HepG2 (cell line): Measurements from ENCODE around the gene ZNF526. TPM values are rescaled to one million over a fixed set of nuclear protein-coding genes. Genes with fewer than 3 reads are reported as not detected.

Experiments
- MTA3 ChIP-seq: sonication (generic); formaldehyde crosslinking; IDR thresholded peaks from 2 replicates; pipeline ENCODE4 v1.4.0; 2020; ENCODE audit warnings: missing genetic modification reagents
- NFE2 ChIP-seq: sonication (generic); formaldehyde crosslinking; IDR thresholded peaks from 2 replicates; pipeline ENCODE4 v1.4.0; 2020; ENCODE audit warnings: missing genetic modification reagents
- SOX6 ChIP-seq, 2 experiments: fragments of 450-650 bp in 1 of 2; sonication (generic) in 1 of 2; formaldehyde crosslinking in 1 of 2; IDR thresholded peaks; 2 replicates each; pipeline versions ENCODE4 v1.4.0 to v1.6.1; 2017 to 2020; ENCODE audit warnings: antibody characterized with exemption in 1 of 2, mild to moderate bottlenecking in 1 of 2, missing genetic modification reagents in 1 of 2
- SP140L ChIP-seq: sonication (generic); formaldehyde crosslinking; IDR thresholded peaks from 2 replicates; pipeline ENCODE4 v1.4.0; 2020; ENCODE audit warnings: missing genetic modification reagents, borderline replicate concordance
- TBP ChIP-seq: sonication (generic); formaldehyde crosslinking; IDR thresholded peaks from 2 replicates; pipeline ENCODE4 v1.5.0; 2020; ENCODE audit warnings: missing genetic modification reagents
- ZNF331 ChIP-seq: sonication (generic); formaldehyde crosslinking; IDR thresholded peaks from 2 replicates; pipeline ENCODE4 v1.4.0; 2020; ENCODE audit warnings: missing genetic modification reagents
- ZNF367 ChIP-seq: sonication (generic); formaldehyde crosslinking; IDR thresholded peaks from 2 replicates; pipeline ENCODE4 v1.4.0; 2020; ENCODE audit warnings: missing genetic modification reagents, borderline replicate concordance
- ZNF446 ChIP-seq: sonication (generic); formaldehyde crosslinking; IDR thresholded peaks from 2 replicates; pipeline ENCODE4 v1.5.0; 2020; ENCODE audit warnings: mild to moderate bottlenecking, missing genetic modification reagents
- ZNF746 ChIP-seq: sonication (generic); formaldehyde crosslinking; IDR thresholded peaks from 2 replicates; pipeline ENCODE4 v1.8.0; 2022; ENCODE audit warnings: mild to moderate bottlenecking, missing genetic modification reagents
- ZNF749 ChIP-seq: sonication (generic); formaldehyde crosslinking; IDR thresholded peaks from 2 replicates; pipeline ENCODE4 v1.8.0; 2022; ENCODE audit warnings: mild to moderate bottlenecking, missing genetic modification reagents, moderate library complexity, borderline replicate concordance
- ZNF788 ChIP-seq: sonication (generic); formaldehyde crosslinking; IDR thresholded peaks from 2 replicates; pipeline ENCODE4 v1.5.0; 2020; ENCODE audit warnings: mild to moderate bottlenecking, missing genetic modification reagents, borderline replicate concordance
- polyA plus RNA-seq, 8 experiments: library from polyadenylated mRNA; depleted of rRNA in 3 of 8; stranded (reverse) in 7 of 8; unstranded in 1 of 8; fragments of >200 nt; fragmentation: Illumina TruSeq in 4 of 8; extraction: Trizol in 4 of 8; gene quantifications; 2 replicates each; pipeline versions ENCODE4 v1.2.1 to v1.2.3, GENCODE V29; 2011 to 2016; ENCODE audit warnings: low read depth in 4 of 8, missing spikeins in 1 of 8, mixed read lengths in 1 of 8; ENCODE audit not compliant: insufficient read depth in 1 of 8
- total RNA-seq, 5 experiments: library from RNA; depleted of rRNA; stranded (reverse); fragments of >200 nt; fragmentation: Illumina TruSeq; extraction: Trizol; gene quantifications; 2 replicates each; pipeline ENCODE4 v1.2.3, GENCODE V29; 2016; ENCODE audit warnings: low read depth in 1 of 5
- TF ChIP-seq, protein P1 (sequence below): sonication (generic); formaldehyde crosslinking; IDR thresholded peaks from 2 replicates; pipeline ENCODE4 v1.4.0; 2020; ENCODE audit warnings: missing genetic modification reagents
- TF ChIP-seq, protein P2 (sequence below): sonication (generic); formaldehyde crosslinking; IDR thresholded peaks from 2 replicates; pipeline ENCODE4 v1.4.0; 2020; ENCODE audit warnings: missing genetic modification reagents
- TF ChIP-seq, protein P3 (sequence below): IDR thresholded peaks from 2 replicates; pipeline ENCODE4 v1.6.1; 2018; ENCODE audit warnings: missing genetic modification reagents
- TF ChIP-seq, protein P4 (sequence below): sonication (generic); formaldehyde crosslinking; IDR thresholded peaks from 2 replicates; pipeline ENCODE4 v1.8.0; 2022; ENCODE audit warnings: mild to moderate bottlenecking, missing genetic modification reagents; ENCODE audit not compliant: insufficient replicate concordance
- TF ChIP-seq, protein P5 (sequence below): sonication (generic); formaldehyde crosslinking; IDR thresholded peaks from 2 replicates; pipeline ENCODE4 v1.4.0; 2020; ENCODE audit warnings: missing genetic modification reagents, borderline replicate concordance

The ZNF526 gene
- total and polyA plus RNA-seq, 2 of the 13 experiments (the other 11 are each of a cell fraction or from before 2014, with no cell fraction given), result 3.3 to 8.4 TPM

DNA sequence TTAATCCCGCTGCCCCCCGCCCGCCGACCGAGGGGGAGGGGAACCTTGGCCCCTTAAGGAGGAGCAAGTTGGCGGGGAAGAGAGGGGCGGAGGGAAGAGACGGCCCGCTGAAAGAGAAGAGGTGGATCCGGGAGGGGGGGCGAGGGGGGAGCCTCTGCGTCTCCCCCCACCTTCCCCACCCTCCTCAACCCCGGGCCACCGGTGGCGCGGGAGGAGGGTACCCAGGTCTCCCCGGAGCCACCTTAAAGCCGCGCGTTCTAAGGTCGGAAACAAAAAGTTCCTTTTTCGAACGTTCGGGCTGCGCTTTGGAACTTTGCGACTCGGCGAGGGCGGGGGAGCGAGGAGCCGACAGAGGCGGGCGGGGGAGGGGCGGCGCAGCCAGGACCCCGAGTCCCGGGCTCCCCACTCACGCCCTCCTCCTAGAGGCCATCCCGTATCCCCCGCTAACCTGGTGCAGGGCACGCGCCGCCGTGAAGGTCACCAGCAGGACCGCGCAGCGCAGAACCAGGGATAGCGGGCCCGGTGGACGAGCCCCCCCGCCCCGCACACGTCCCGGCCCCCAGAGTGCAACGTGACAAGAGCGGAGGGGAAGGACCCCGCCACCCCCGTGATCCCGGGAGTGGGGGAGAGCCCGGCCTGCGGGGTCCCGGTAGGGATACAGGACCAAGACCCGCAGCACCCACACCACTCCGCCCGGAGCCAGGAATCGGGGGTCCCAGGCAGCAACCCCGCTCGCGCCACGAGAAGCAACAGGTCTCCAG is 34.2 kb downstream of the ZNF526 start (continued):
- no peak for TF ChIP-seq SP140L
- TF ChIP-seq ZNF331 (CRISPR knock-in tag), result peak; percentile 9; the same call in 1 of the 2 replicates
- no peak for TF ChIP-seq SOX6 (IDR thresholded peaks at IDR 0.05)
- TF ChIP-seq SOX6 (CRISPR knock-in tag; IDR thresholded peaks at IDR 0.05), result 0 out of 2 replicates have a peak, but pooled peaks have one; percentile 34
- TF ChIP-seq ZNF446 (CRISPR knock-in tag), result no peak
- TF ChIP-seq ZNF788 (CRISPR knock-in tag), result no peak
- TF ChIP-seq, protein P1, sequence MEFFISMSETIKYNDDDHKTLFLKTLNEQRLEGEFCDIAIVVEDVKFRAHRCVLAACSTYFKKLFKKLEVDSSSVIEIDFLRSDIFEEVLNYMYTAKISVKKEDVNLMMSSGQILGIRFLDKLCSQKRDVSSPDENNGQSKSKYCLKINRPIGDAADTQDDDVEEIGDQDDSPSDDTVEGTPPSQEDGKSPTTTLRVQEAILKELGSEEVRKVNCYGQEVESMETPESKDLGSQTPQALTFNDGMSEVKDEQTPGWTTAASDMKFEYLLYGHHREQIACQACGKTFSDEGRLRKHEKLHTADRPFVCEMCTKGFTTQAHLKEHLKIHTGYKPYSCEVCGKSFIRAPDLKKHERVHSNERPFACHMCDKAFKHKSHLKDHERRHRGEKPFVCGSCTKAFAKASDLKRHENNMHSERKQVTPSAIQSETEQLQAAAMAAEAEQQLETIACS (CRISPR knock-in tag), result peak; percentile 60
- TF ChIP-seq ZNF749 (CRISPR knock-in tag), result no peak
- TF ChIP-seq, protein P2, sequence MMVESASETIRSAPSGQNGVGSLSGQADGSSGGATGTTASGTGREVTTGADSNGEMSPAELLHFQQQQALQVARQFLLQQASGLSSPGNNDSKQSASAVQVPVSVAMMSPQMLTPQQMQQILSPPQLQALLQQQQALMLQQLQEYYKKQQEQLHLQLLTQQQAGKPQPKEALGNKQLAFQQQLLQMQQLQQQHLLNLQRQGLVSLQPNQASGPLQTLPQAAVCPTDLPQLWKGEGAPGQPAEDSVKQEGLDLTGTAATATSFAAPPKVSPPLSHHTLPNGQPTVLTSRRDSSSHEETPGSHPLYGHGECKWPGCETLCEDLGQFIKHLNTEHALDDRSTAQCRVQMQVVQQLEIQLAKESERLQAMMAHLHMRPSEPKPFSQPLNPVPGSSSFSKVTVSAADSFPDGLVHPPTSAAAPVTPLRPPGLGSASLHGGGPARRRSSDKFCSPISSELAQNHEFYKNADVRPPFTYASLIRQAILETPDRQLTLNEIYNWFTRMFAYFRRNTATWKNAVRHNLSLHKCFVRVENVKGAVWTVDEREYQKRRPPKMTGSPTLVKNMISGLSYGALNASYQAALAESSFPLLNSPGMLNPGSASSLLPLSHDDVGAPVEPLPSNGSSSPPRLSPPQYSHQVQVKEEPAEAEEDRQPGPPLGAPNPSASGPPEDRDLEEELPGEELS (CRISPR knock-in tag), result no peak
- TF ChIP-seq MTA3 (CRISPR knock-in tag), result no peak
- TF ChIP-seq, protein P3, sequence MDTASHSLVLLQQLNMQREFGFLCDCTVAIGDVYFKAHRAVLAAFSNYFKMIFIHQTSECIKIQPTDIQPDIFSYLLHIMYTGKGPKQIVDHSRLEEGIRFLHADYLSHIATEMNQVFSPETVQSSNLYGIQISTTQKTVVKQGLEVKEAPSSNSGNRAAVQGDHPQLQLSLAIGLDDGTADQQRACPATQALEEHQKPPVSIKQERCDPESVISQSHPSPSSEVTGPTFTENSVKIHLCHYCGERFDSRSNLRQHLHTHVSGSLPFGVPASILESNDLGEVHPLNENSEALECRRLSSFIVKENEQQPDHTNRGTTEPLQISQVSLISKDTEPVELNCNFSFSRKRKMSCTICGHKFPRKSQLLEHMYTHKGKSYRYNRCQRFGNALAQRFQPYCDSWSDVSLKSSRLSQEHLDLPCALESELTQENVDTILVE (CRISPR knock-in tag), result peak; percentile 49
- TF ChIP-seq, protein P4, sequence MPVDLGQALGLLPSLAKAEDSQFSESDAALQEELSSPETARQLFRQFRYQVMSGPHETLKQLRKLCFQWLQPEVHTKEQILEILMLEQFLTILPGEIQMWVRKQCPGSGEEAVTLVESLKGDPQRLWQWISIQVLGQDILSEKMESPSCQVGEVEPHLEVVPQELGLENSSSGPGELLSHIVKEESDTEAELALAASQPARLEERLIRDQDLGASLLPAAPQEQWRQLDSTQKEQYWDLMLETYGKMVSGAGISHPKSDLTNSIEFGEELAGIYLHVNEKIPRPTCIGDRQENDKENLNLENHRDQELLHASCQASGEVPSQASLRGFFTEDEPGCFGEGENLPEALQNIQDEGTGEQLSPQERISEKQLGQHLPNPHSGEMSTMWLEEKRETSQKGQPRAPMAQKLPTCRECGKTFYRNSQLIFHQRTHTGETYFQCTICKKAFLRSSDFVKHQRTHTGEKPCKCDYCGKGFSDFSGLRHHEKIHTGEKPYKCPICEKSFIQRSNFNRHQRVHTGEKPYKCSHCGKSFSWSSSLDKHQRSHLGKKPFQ (CRISPR knock-in tag), result no peak
- TF ChIP-seq ZNF746 (CRISPR knock-in tag), result no peak; the same call in 1 of the 2 replicates
- no peak for TF ChIP-seq TBP (CRISPR knock-in tag)
- no peak for TF ChIP-seq ZNF367 (CRISPR knock-in tag)
- TF ChIP-seq NFE2 (CRISPR knock-in tag), result no peak
- TF ChIP-seq, protein P5, sequence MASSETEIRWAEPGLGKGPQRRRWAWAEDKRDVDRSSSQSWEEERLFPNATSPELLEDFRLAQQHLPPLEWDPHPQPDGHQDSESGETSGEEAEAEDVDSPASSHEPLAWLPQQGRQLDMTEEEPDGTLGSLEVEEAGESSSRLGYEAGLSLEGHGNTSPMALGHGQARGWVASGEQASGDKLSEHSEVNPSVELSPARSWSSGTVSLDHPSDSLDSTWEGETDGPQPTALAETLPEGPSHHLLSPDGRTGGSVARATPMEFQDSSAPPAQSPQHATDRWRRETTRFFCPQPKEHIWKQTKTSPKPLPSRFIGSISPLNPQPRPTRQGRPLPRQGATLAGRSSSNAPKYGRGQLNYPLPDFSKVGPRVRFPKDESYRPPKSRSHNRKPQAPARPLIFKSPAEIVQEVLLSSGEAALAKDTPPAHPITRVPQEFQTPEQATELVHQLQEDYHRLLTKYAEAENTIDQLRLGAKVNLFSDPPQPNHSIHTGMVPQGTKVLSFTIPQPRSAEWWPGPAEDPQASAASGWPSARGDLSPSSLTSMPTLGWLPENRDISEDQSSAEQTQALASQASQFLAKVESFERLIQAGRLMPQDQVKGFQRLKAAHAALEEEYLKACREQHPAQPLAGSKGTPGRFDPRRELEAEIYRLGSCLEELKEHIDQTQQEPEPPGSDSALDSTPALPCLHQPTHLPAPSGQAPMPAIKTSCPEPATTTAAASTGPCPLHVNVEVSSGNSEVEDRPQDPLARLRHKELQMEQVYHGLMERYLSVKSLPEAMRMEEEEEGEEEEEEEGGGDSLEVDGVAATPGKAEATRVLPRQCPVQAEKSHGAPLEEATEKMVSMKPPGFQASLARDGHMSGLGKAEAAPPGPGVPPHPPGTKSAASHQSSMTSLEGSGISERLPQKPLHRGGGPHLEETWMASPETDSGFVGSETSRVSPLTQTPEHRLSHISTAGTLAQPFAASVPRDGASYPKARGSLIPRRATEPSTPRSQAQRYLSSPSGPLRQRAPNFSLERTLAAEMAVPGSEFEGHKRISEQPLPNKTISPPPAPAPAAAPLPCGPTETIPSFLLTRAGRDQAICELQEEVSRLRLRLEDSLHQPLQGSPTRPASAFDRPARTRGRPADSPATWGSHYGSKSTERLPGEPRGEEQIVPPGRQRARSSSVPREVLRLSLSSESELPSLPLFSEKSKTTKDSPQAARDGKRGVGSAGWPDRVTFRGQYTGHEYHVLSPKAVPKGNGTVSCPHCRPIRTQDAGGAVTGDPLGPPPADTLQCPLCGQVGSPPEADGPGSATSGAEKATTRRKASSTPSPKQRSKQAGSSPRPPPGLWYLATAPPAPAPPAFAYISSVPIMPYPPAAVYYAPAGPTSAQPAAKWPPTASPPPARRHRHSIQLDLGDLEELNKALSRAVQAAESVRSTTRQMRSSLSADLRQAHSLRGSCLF (CRISPR knock-in tag), result no peak
